ENCODE results near the gene ENTHD1.

The ENTHD1 gene

DNA sequence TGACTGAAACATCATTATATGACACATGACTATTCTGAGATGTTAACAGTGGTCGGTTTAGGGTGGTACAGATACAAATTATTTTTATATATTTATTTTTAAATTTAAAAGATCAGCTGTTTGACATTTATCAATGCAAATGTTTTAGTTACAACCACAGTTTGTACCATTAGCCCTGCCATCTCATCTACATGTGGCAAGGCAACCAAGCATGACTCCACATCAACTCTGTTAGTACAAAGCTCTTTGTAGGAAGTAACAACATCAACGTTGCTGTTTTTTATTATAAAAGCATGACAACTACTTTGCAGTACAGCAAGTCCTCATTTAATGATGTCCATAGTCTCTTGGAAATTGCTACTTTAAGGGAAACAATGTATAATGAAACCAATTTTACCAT, 40.8 kb downstream of the ENTHD1 start:
- TF ChIP-seq GATA3 (IDR thresholded peaks at IDR 0.05; ENCODE audit: low read depth, low read length) (no peak), GATA2 (IDR thresholded peaks at IDR 0.05; ENCODE audit: low read depth, low read length) (no peak)

- TF ChIP-seq GATA2 (IDR thresholded peaks at IDR 0.05; ENCODE audit: low read depth, low read length), result no peak
- no peak for TF ChIP-seq GATA3 (IDR thresholded peaks at IDR 0.05; ENCODE audit: low read depth, low read length)
These were observed 41.8 kb downstream of the ENTHD1 start for GRCh38 chr22:39851606-39852315.

DNA sequence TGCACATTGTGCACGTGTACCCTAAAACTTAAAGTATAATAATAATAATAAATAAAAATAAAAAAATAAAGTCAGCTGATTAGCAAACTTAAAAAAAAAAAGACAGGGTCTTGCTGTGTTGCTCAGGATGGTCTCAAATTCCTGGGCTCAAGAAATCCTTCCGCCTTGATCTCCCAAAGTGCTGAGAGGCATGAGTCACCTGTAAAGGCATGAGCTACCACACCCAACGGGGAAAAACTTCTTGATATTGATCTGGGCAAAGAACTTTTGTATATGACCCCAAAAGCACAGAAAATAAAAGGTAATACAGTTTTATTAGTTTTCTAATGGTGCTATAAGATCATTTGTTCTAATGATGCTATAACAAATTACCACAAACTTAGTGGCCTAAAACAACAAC, 46.1 kb downstream of the ENTHD1 start:
- TF ChIP-seq GATA2 (IDR thresholded peaks at IDR 0.05; ENCODE audit: low read depth, low read length), result no peak
- no peak for TF ChIP-seq GATA3 (IDR thresholded peaks at IDR 0.05; ENCODE audit: low read depth, low read length)

- no peak for TF ChIP-seq GATA3 (IDR thresholded peaks at IDR 0.05; ENCODE audit: low read depth, low read length)
- no peak for TF ChIP-seq GATA2 (IDR thresholded peaks at IDR 0.05; ENCODE audit: low read depth, low read length)
These were observed 48.0 kb downstream of the ENTHD1 start for GRCh38 chr22:39845529-39845928.

- TF ChIP-seq GATA3 (IDR thresholded peaks at IDR 0.05; ENCODE audit: low read depth, low read length) (no peak), GATA2 (IDR thresholded peaks at IDR 0.05; ENCODE audit: low read depth, low read length) (no peak)
These were observed 53.5 kb downstream of the ENTHD1 start for GRCh38 chr22:39839917-39840510.

GRCh38 chr22:39839204-39839603, 54.4 kb downstream of the ENTHD1 start:
- no peak for TF ChIP-seq GATA3 (IDR thresholded peaks at IDR 0.05; ENCODE audit: low read depth, low read length)

DNA sequence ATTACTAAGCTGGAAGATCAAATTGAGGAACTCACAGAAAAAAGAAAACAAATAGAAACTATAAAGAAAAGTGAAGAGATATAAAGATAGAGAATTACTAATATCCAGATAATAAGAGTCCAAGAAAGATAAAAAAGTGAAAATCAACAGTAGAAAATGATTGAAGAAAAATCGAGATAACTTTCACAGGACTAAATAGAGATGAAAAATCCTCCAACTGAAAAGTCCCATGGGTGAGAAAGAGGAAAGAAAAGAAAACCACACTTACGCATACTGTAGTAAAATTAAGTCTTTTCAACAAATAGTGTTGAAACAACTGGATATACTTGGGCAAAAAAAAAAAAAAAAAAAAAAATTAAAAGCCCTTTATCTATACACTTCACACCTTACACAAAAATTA, 60.0 kb downstream of the ENTHD1 start:
- TF ChIP-seq GATA3 (IDR thresholded peaks at IDR 0.05; ENCODE audit: low read depth, low read length) (no peak), GATA2 (IDR thresholded peaks at IDR 0.05; ENCODE audit: low read depth, low read length) (no peak)

DNA sequence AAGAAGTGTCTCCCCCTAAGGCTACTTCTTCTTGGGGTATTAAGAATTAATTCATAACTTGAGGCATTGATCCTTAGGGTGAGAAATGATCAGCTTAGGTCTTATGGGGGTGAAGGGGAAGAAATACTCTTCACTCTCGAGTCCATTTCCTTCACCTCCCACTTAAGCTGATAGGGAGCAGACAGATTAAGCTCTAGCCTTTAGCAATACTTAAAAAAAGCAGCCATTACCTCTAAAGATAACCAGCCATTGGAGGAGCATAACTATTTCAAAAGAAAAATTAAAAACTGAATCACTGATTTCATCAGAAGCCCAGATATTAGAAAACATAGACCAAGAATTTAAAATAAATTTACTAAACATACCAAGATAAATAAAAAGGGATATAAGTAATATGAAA, 60.5 kb downstream of the ENTHD1 start:
- TF ChIP-seq GATA3 (IDR thresholded peaks at IDR 0.05; ENCODE audit: low read depth, low read length), result no peak
- no peak for TF ChIP-seq GATA2 (IDR thresholded peaks at IDR 0.05; ENCODE audit: low read depth, low read length)

DNA sequence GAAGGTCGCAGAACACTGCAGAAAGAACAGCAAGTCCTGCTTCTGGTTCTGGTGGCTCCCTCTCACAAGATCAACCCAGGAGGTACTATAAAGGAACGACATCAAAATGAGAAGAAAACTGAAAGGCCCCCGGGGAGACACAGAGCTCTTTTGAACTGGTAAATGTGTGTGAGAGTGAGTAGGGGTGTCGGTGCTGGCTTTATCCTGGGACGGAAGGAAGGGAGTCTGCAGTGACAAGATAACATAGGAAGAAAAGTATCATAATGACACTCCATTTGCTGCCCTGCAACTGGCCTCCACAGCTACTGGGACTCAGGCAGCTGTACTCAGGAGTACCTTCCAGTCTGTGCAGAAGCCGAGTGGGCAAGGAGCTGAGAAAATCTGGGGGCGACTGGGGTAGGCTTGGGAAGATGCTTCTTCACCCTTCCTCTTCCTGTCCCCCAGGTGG, 60.9 kb downstream of the ENTHD1 start:
- TF ChIP-seq GATA2 (IDR thresholded peaks at IDR 0.05; ENCODE audit: low read depth, low read length) (no peak), GATA3 (IDR thresholded peaks at IDR 0.05; ENCODE audit: low read depth, low read length) (no peak)

DNA sequence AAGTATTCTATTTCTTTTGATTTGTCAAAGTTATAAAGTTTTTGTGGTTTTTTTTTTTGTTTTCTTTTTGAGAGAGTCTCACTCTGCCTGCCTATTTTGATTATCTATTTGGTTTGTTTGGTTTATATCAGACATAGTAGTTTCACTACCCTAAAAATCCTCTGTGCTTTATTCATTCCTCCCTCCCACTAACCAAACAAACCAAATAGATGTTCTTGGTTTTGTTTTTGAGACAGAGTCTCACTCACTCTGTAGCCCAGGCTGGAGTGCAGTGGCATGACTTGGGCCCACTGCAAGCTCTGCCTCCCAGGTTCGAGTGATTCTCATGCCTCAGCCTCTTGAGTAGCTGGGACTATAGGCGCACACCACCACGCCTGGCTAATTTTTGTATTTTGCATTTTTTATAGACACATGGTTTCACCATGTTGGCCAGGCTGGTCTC, 67.9 kb downstream of the ENTHD1 start:
- no peak for TF ChIP-seq GATA2 (IDR thresholded peaks at IDR 0.05; ENCODE audit: low read depth, low read length)
- no peak for TF ChIP-seq GATA3 (IDR thresholded peaks at IDR 0.05; ENCODE audit: low read depth, low read length)

DNA sequence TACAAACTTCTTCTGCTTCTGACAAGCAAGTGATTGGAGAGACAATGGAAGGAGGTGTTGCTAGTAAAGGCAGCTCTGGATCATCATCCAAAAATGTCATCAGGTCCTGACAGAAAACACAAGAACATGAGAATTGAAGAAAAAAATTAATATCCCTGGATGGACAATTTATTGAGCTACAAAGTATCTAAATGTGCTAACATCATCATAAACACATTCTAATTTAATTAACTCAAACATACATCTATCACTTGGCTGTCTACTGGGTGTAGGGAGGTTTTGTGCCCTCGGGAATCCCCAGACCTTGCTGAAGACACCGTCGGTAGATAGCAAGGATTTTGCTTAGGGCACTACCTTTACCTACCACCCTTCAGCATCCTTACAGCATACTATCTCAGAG, 72.6 kb downstream of the ENTHD1 start:
- TF ChIP-seq GATA2 (IDR thresholded peaks at IDR 0.05; ENCODE audit: low read depth, low read length), result no peak

- TF ChIP-seq GATA2 (IDR thresholded peaks at IDR 0.05; ENCODE audit: low read depth, low read length) (no peak), GATA3 (IDR thresholded peaks at IDR 0.05; ENCODE audit: low read depth, low read length) (no peak)
These were observed 73.3 kb downstream of the ENTHD1 start for GRCh38 chr22:39820256-39820655.

DNA sequence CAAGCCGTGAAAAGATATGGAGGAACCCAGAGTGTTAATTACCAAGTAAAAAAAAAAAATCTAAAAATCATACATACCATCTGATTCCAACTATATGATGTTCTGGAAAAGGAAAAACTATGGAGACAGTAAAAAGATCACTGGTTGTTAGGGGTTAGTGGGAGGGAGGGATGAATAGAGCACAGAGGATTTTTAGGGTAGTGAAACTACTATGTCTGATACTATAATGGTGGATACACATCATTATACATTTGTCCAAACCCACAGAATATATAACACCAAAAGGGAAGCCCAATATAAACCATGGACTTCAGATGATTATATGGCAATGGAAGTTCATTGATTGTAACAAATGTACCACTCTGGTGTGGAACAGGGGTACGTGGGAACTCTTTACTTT, 74.1 kb downstream of the ENTHD1 start:
- TF ChIP-seq GATA2 (IDR thresholded peaks at IDR 0.05; ENCODE audit: low read depth, low read length), result no peak
- no peak for TF ChIP-seq GATA3 (IDR thresholded peaks at IDR 0.05; ENCODE audit: low read depth, low read length)

DNA sequence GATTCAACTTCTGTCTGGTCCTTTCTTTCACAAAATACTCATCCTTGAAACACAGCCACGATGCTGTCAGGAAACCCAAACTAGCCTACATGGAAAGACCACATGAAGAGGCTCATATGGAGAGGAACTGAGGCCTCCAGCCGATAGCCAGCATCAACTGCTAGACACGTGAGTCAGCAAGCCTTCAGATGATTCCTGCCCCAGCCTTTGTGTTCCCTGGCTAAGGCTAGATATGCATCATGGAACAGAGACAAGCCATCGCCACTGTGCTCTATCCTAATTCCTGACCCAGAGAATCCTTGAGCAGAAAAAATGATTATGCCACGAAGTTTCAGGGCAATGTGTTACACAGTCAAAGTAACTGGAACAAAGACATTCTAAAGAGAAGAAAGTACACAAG, 75.5 kb downstream of the ENTHD1 start:
- TF ChIP-seq GATA2 (IDR thresholded peaks at IDR 0.05; ENCODE audit: low read depth, low read length) (no peak), GATA3 (IDR thresholded peaks at IDR 0.05; ENCODE audit: low read depth, low read length) (no peak)

DNA sequence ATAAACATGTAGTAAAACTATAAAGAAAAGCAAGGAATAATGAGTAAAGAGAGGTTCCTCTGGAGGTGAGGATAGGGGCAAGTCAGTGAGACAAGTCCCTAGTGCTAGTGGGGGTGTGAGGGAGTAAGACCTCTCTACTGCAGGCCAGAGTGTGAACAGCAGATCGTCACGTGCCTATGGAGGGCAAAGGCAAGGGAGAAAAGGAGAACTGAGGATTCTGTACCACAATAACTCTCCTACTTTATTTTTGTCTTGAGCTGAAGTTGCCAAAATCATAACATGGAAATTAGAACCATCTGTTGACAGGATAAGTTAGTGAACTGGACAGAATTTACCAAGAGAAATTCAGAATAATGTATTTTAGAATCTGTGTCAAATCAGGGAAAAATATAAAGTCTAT, 77.6 kb downstream of the ENTHD1 start:
- TF ChIP-seq GATA2 (IDR thresholded peaks at IDR 0.05; ENCODE audit: low read depth, low read length) (no peak), GATA3 (IDR thresholded peaks at IDR 0.05; ENCODE audit: low read depth, low read length) (no peak)
